Measurements from ENCODE around the gene CD19.

CD19 gene

GRCh38 chr16:28901862-28902261 is 29.9 kb upstream of the CD19 start:
- H3K4me3 Mint-ChIP-seq: no peak overlapping the region
- peaks cover 1% of the 10 kb centered on the region for H3K36me3 Mint-ChIP-seq (ENCODE audit: low read depth)
- H3K4me1 Mint-ChIP-seq (ENCODE audit: low read depth): peaks cover 2% of the 10 kb centered on the region
- H3K27ac Mint-ChIP-seq: no peak overlapping the region
- no peaks in the 10 kb centered on the region for H3K9me3 Mint-ChIP-seq
- no peaks in the 10 kb centered on the region for H3K27me3 Mint-ChIP-seq (ENCODE audit: low read depth)

GRCh38 chr16:28902909-28903308 is 28.9 kb upstream of the CD19 start:
- peaks cover 1% of the 10 kb centered on the region for H3K36me3 Mint-ChIP-seq (ENCODE audit: low read depth)
- no peak overlapping the region for H3K4me3 Mint-ChIP-seq
- no peaks in the 10 kb centered on the region for H3K9me3 Mint-ChIP-seq
- H3K4me1 Mint-ChIP-seq (ENCODE audit: low read depth): peaks cover 2% of the 10 kb centered on the region
- no peaks in the 10 kb centered on the region for H3K27me3 Mint-ChIP-seq (ENCODE audit: low read depth)
- no peak overlapping the region for H3K27ac Mint-ChIP-seq

- Mint-ChIP-seq H3K9me3 (no peaks in the 10 kb centered on the region), H3K27ac (no peak overlapping the region), H3K27me3 (ENCODE audit: low read depth) (no peaks in the 10 kb centered on the region), H3K4me3 (no peak overlapping the region), H3K4me1 (ENCODE audit: low read depth) (peaks cover 2% of the 10 kb centered on the region), H3K36me3 (ENCODE audit: low read depth) (peaks cover 1% of the 10 kb centered on the region)
These were observed 28.3 kb upstream of the CD19 start for GRCh38 chr16:28903344-28904042.

GRCh38 chr16:28904363-28904762 is 27.4 kb upstream of the CD19 start:
- H3K4me3 Mint-ChIP-seq: no peak overlapping the region
- H3K36me3 Mint-ChIP-seq (ENCODE audit: low read depth): peaks cover 1% of the 10 kb centered on the region
- peaks cover 2% of the 10 kb centered on the region for H3K4me1 Mint-ChIP-seq (ENCODE audit: low read depth)
- no peak overlapping the region for H3K27ac Mint-ChIP-seq
- no peaks in the 10 kb centered on the region for H3K9me3 Mint-ChIP-seq
- H3K27me3 Mint-ChIP-seq (ENCODE audit: low read depth): no peaks in the 10 kb centered on the region

- no peaks in the 10 kb centered on the region for H3K27me3 Mint-ChIP-seq (ENCODE audit: low read depth)
- H3K4me1 Mint-ChIP-seq (ENCODE audit: low read depth): peaks cover 2% of the 10 kb centered on the region
- peaks cover 1% of the 10 kb centered on the region for H3K36me3 Mint-ChIP-seq (ENCODE audit: low read depth)
- no peak overlapping the region for H3K4me3 Mint-ChIP-seq
- H3K9me3 Mint-ChIP-seq: no peaks in the 10 kb centered on the region
- no peak overlapping the region for H3K27ac Mint-ChIP-seq
These were observed 26.9 kb upstream of the CD19 start for GRCh38 chr16:28904828-28905227.

- peaks cover under 1% of the 10 kb centered on the region for H3K4me1 Mint-ChIP-seq (ENCODE audit: low read depth)
- no peak overlapping the region for H3K27ac Mint-ChIP-seq
- H3K36me3 Mint-ChIP-seq (ENCODE audit: low read depth): peaks cover 1% of the 10 kb centered on the region
- no peaks in the 10 kb centered on the region for H3K9me3 Mint-ChIP-seq
- H3K27me3 Mint-ChIP-seq (ENCODE audit: low read depth): no peaks in the 10 kb centered on the region
- no peak overlapping the region for H3K4me3 Mint-ChIP-seq
These were observed 26.5 kb upstream of the CD19 start for GRCh38 chr16:28905229-28905754.

GRCh38 chr16:28905800-28906372 is 25.9 kb upstream of the CD19 start:
- Mint-ChIP-seq H3K27ac (no peak overlapping the region), H3K4me3 (no peak overlapping the region), H3K4me1 (ENCODE audit: low read depth) (no peaks in the 10 kb centered on the region), H3K9me3 (no peaks in the 10 kb centered on the region), H3K36me3 (ENCODE audit: low read depth) (peaks cover 1% of the 10 kb centered on the region), H3K27me3 (ENCODE audit: low read depth) (no peaks in the 10 kb centered on the region)

- peaks cover 4% of the 10 kb centered on the region for H3K36me3 Mint-ChIP-seq (ENCODE audit: low read depth)
- no peak overlapping the region for H3K4me3 Mint-ChIP-seq
- no peaks in the 10 kb centered on the region for H3K4me1 Mint-ChIP-seq (ENCODE audit: low read depth)
- H3K27ac Mint-ChIP-seq: no peak overlapping the region
- H3K9me3 Mint-ChIP-seq: no peaks in the 10 kb centered on the region
- H3K27me3 Mint-ChIP-seq (ENCODE audit: low read depth): no peaks in the 10 kb centered on the region
These were observed 21.4 kb upstream of the CD19 start for GRCh38 chr16:28910086-28911031.

- Mint-ChIP-seq H3K27me3 (ENCODE audit: low read depth) (no peaks in the 10 kb centered on the region), H3K4me3 (no peak overlapping the region), H3K36me3 (ENCODE audit: low read depth) (peaks cover 13% of the 10 kb centered on the region), H3K27ac (no peak overlapping the region), H3K4me1 (ENCODE audit: low read depth) (no peaks in the 10 kb centered on the region), H3K9me3 (no peaks in the 10 kb centered on the region)
These were observed 19.2 kb upstream of the CD19 start for GRCh38 chr16:28912558-28912957.

- Mint-ChIP-seq H3K4me1 (ENCODE audit: low read depth) (no peaks in the 10 kb centered on the region), H3K9me3 (no peaks in the 10 kb centered on the region), H3K36me3 (ENCODE audit: low read depth) (peaks cover 16% of the 10 kb centered on the region), H3K27me3 (ENCODE audit: low read depth) (no peaks in the 10 kb centered on the region), H3K27ac (no peak overlapping the region), H3K4me3 (no peak overlapping the region)
These were observed 17.6 kb upstream of the CD19 start for GRCh38 chr16:28913946-28914724.

- no peaks in the 10 kb centered on the region for H3K27me3 Mint-ChIP-seq (ENCODE audit: low read depth)
- no peak overlapping the region for H3K27ac Mint-ChIP-seq
- no peak overlapping the region for H3K4me3 Mint-ChIP-seq
- H3K9me3 Mint-ChIP-seq: no peaks in the 10 kb centered on the region
- peaks cover 20% of the 10 kb centered on the region for H3K36me3 Mint-ChIP-seq (ENCODE audit: low read depth)
- no peaks in the 10 kb centered on the region for H3K4me1 Mint-ChIP-seq (ENCODE audit: low read depth)
These were observed 16.6 kb upstream of the CD19 start for GRCh38 chr16:28915181-28915580.

- H3K4me1 Mint-ChIP-seq (ENCODE audit: low read depth): peaks cover 2% of the 10 kb centered on the region
- no peak overlapping the region for H3K4me3 Mint-ChIP-seq
- no peaks in the 10 kb centered on the region for H3K27me3 Mint-ChIP-seq (ENCODE audit: low read depth)
- no peaks in the 10 kb centered on the region for H3K9me3 Mint-ChIP-seq
- peaks cover 24% of the 10 kb centered on the region for H3K36me3 Mint-ChIP-seq (ENCODE audit: low read depth)
- no peak overlapping the region for H3K27ac Mint-ChIP-seq
These were observed 14.7 kb upstream of the CD19 start for GRCh38 chr16:28917095-28917494.

GRCh38 chr16:28918698-28919097 is 13.1 kb upstream of the CD19 start:
- peaks cover 25% of the 10 kb centered on the region for H3K36me3 Mint-ChIP-seq (ENCODE audit: low read depth)
- H3K9me3 Mint-ChIP-seq: no peaks in the 10 kb centered on the region
- H3K4me1 Mint-ChIP-seq (ENCODE audit: low read depth): peaks cover 6% of the 10 kb centered on the region
- no peak overlapping the region for H3K27ac Mint-ChIP-seq
- H3K27me3 Mint-ChIP-seq (ENCODE audit: low read depth): no peaks in the 10 kb centered on the region
- H3K4me3 Mint-ChIP-seq: no peak overlapping the region

- Mint-ChIP-seq H3K27me3 (ENCODE audit: low read depth) (no peaks in the 10 kb centered on the region), H3K4me1 (ENCODE audit: low read depth) (peaks cover 16% of the 10 kb centered on the region), H3K27ac (peak overlapping the region; percentile 75)
These were observed 8.6 kb upstream of the CD19 start for GRCh38 chr16:28923231-28923587.

More at GRCh38 chr16:28923231-28923587, 8.6 kb upstream of the CD19 start:
- Mint-ChIP-seq H3K4me3 (peak overlapping the region; percentile 78), H3K9me3 (no peaks in the 10 kb centered on the region), H3K36me3 (ENCODE audit: low read depth) (peaks cover 12% of the 10 kb centered on the region)
